Raji (cell line): ENCODE data around the gene OR2L3.

Experiments
- POLR2A ChIP-seq: IDR thresholded peaks from 2 replicates; pipeline ENCODE4 v1.6.1; 2011; ENCODE audit warnings: low read depth, low read length, control low read depth; ENCODE audit not compliant: insufficient read depth

Gene OR2L3

GRCh38 chr1:248102847-248103246 is 56.2 kb downstream of the OR2L3 start:
- no peak for TF ChIP-seq POLR2A

DNA sequence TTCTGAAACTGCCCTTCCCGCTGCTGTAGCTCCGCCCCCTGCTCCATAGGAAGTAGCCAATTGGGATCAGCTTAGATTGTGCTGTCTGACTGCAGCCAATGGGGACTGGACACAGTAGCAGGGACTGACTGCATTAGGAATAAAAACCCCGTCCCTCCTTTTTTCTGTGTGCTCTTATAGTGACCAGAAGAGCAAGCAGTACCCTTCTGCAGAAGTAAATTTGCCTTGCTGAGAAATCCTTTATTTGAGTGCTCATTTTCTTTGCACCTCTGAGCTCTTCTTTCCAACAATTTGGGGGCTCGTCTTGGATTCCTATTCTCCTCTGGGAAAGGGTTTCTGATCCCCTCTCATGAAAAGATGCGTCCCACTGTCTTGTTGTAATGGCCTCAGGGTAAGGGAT is 64.5 kb downstream of the OR2L3 start:
- no peak for TF ChIP-seq POLR2A
